BJ (cell line): ENCODE results near the gene SORL1. TPM values are rescaled to one million over a fixed set of nuclear protein-coding genes. Genes with fewer than 3 reads are reported as not detected.

ENCODE experiments used
- CTCF ChIA-PET: fragments of 350-600 bp; formaldehyde crosslinking; extraction: SDS; loops from one replicate; lab custom pipeline; 2021; ENCODE audit warnings: antibody characterized with exemption, inconsistent platforms; lab: Yijun Ruan, JAX
- POLR2A ChIA-PET: fragments of 300-600 bp; sonication (Branson Sonifier 250); formaldehyde crosslinking; extraction: SDS; loops from one replicate; lab custom pipeline; 2021; ENCODE audit warnings: antibody characterized with exemption; lab: Charles Lee
- DNase-seq: peaks from one replicate; pipeline ENCODE4 v3.0.0-alpha.2; 2011; ENCODE audit warnings: low read depth
- H3K27me3 ChIP-seq: 2 replicates; pipeline ENCODE4 v1.6.0; 2011; ENCODE audit warnings: low read length; ENCODE audit not compliant: control insufficient read depth, insufficient read depth
- H3K36me3 ChIP-seq: 2 replicates; pipeline ENCODE4 v1.5.1; 2011; ENCODE audit warnings: low read length; ENCODE audit not compliant: control insufficient read depth, insufficient read depth
- H3K4me3 ChIP-seq: 2 replicates; pipeline ENCODE4 v1.5.1; 2011; ENCODE audit warnings: low read depth, mild to moderate bottlenecking, control low read depth, low read length
- polyA plus RNA-seq: library from polyadenylated mRNA; depleted of rRNA; stranded (reverse); fragments of >200 nt; gene quantifications from 2 replicates; pipeline ENCODE4 v1.2.3, GENCODE V29; 2011
- TF ChIP-seq, protein P1 (sequence below): IDR thresholded peaks from 2 replicates; pipeline ENCODE4 v1.5.1; 2011; ENCODE audit warnings: low read depth, mild to moderate bottlenecking, control low read depth, inconsistent platforms, low read length, moderate library complexity; ENCODE audit not compliant: insufficient read depth

The SORL1 gene
- polyA plus RNA-seq, 1 experiment, result 1.4 TPM

DNA sequence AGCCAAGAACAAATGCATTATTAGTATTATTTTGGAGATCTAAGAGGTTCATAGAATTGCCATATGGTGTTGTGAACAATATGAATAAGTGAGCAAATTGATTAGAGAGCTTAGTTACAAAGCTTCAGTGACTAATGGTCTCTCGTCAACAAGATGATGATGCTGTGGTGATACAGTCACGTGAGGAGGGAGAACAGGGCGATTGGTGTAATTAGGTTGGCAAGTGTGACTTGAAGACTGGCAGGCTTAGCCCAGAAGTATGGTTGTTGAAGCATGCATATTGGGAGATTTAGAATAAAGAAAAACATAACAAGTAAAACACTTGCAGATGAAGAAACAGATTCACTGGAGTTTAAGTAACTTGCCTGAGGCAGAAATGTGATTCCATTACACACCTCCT lies 101.3 kb downstream of the SORL1 start:
- H3K4me3 ChIP-seq, result no peak overlapping the region
- H3K27me3 ChIP-seq, result no peaks in the 10 kb centered on the region; the same call in none of the 2 replicates
- no peaks in the 10 kb centered on the region for H3K36me3 ChIP-seq
- ChIA-PET CTCF (interaction anchor here (1.6 kb wide), 1 partner anchor 19 kb away, joined by 4 read pairs; no protein-coding TSS in a partner anchor), POLR2A (no interaction called here)
- DNase-seq, result no peak
- TF ChIP-seq, protein P1, sequence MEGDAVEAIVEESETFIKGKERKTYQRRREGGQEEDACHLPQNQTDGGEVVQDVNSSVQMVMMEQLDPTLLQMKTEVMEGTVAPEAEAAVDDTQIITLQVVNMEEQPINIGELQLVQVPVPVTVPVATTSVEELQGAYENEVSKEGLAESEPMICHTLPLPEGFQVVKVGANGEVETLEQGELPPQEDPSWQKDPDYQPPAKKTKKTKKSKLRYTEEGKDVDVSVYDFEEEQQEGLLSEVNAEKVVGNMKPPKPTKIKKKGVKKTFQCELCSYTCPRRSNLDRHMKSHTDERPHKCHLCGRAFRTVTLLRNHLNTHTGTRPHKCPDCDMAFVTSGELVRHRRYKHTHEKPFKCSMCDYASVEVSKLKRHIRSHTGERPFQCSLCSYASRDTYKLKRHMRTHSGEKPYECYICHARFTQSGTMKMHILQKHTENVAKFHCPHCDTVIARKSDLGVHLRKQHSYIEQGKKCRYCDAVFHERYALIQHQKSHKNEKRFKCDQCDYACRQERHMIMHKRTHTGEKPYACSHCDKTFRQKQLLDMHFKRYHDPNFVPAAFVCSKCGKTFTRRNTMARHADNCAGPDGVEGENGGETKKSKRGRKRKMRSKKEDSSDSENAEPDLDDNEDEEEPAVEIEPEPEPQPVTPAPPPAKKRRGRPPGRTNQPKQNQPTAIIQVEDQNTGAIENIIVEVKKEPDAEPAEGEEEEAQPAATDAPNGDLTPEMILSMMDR, result no peak

DNA sequence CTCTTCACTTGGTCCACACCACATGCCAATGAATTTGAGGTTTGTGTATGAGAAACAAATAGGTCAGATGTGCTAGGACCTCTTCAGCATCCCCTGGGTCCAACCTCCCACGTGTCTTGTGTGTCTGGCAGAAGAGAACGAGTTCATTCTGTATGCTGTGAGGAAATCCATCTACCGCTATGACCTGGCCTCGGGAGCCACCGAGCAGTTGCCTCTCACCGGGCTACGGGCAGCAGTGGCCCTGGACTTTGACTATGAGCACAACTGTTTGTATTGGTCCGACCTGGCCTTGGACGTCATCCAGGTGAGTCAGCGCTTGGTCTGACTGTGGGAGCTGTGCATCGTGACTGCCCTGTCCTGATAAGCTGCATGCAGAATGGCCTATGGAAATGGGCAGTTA lies 101.7 kb downstream of the SORL1 start:
- H3K4me3 ChIP-seq, result no peak overlapping the region
- no peaks in the 10 kb centered on the region for H3K36me3 ChIP-seq
- TF ChIP-seq, protein P1, result no peak
- CTCF ChIA-PET, result interaction anchor here (1.6 kb wide), 1 partner anchor 20 kb away, joined by 4 read pairs; no protein-coding TSS in a partner anchor
- H3K27me3 ChIP-seq, result no peaks in the 10 kb centered on the region; the same call in none of the 2 replicates
- POLR2A ChIA-PET, result no interaction called here
- DNase-seq, result no peak

DNA sequence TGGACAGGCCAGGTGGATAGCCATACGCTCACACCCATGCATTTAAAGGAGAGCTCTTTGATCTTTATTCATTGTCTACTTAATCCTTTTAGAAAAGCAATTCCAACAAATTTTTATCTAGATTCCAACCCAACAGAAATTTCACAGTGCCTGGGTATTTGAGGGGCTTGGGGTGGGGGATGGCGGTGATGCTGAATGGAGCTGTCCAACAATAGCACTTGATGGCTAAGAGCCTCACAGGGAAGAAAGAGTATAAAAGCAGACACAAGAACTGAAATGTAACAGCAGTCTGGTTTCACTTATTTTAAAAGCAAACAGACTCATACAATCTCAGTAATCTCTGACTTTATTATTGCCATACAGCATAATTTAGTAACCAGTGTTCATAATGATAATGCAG lies 102.4 kb downstream of the SORL1 start:
- Histone ChIP-seq H3K36me3 (no peaks in the 10 kb centered on the region), H3K27me3 (no peaks in the 10 kb centered on the region; the same call in none of the 2 replicates), H3K4me3 (no peak overlapping the region)
- ChIA-PET POLR2A (no interaction called here), CTCF (interaction anchor here (1.6 kb wide), 1 partner anchor 21 kb away, joined by 4 read pairs; no protein-coding TSS in a partner anchor)
- TF ChIP-seq, protein P1, result no peak
- DNase-seq, result no peak

DNA sequence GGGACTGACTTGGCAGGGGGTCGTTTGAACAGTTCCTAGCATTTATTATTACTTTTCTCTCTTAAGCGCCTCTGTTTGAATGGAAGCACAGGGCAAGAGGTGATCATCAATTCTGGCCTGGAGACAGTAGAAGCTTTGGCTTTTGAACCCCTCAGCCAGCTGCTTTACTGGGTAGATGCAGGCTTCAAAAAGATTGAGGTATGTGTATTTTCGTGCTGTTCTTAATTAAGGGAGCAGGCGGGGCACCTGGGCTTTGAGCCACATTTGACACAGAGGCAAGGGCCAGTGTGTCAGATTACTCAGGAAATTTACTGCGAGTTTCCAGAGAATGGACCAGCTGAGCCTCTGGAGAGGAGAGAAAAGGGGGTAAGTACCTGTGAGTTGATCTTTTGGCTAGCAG lies 103.0 kb downstream of the SORL1 start:
- no peak for DNase-seq
- TF ChIP-seq, protein P1, result no peak

DNA sequence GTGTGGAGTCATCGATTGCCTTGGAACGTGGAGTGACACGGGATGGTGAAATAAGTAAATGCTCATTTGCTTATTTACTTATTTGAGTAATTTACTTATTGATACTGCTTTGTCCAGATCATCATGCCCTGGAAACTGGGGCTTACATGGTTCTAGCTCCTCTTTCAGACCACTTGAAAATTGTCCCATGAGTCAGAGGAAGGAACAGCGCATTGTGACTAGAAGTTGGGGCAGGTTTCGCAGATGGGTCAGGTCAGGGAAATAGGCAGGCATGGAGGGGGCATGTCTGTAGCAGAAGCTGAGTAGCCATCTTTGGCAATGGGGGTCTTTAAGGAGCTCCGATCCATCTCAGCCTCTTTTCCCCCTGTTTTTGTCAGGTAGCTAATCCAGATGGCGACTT lies 104.8 kb downstream of the SORL1 start:
- H3K4me3 ChIP-seq, result no peak overlapping the region
- TF ChIP-seq, protein P1, result no peak
- no peaks in the 10 kb centered on the region for H3K36me3 ChIP-seq
- CTCF ChIA-PET, result no interaction called here
- POLR2A ChIA-PET, result no interaction called here
- peaks cover 1% of the 10 kb centered on the region for H3K27me3 ChIP-seq
- no peak for DNase-seq

More for the DNA sequence above, 103.0 kb downstream of the SORL1 start:
- ChIA-PET POLR2A (no interaction called here), CTCF (interaction anchor here (1.6 kb wide), 1 partner anchor 21 kb away, joined by 4 read pairs; no protein-coding TSS in a partner anchor)
- no peak overlapping the region for H3K4me3 ChIP-seq
- no peaks in the 10 kb centered on the region for H3K36me3 ChIP-seq
- H3K27me3 ChIP-seq, result no peaks in the 10 kb centered on the region; the same call in none of the 2 replicates
